GM18519 (cell line): ENCODE data around the gene AQP3.
"Not testable (repeated sequence)": the region's sequence is repeated elsewhere in the genome, so short reads cannot be mapped to it uniquely, and the experiment has no call there.

Source experiments
- ATAC-seq: cut with Tn5 transposase; IDR thresholded peaks from one replicate; pipeline ENCODE4 v1.9.1; 2021; ENCODE audit warnings: mild to moderate bottlenecking, moderate library complexity; ENCODE audit not compliant: unreplicated experiment, low FRiP score

The AQP3 gene

DNA sequence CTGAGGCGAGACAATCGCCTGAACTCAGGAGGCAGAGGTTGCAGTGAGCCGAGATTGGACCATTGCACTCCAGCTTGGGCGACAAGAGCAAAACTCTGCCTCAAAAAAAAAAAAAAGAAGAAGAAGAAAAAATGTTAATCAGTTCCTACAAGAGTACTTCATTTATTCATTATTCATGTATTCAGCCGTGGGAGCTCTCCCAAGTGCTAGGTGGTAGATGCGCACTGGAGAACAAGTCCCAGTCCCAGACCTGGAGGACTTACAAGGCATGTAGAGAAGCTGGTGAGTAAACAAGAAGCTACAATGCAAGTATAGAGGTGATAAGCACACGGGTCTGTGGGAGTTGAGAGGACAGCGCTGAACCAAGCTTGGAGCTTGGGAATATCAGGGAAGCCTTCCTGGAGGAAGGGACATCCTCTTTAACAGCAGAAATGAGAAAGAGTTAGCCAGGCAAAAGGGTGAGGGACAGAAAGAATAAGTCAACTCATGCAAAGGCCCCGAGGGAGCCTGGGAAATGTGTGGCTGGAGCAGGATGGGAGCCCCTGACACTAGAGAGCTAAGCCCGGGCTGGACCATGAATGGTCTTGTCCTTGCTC lies 27.6 kb downstream of the AQP3 start:
- no peak for ATAC-seq

DNA sequence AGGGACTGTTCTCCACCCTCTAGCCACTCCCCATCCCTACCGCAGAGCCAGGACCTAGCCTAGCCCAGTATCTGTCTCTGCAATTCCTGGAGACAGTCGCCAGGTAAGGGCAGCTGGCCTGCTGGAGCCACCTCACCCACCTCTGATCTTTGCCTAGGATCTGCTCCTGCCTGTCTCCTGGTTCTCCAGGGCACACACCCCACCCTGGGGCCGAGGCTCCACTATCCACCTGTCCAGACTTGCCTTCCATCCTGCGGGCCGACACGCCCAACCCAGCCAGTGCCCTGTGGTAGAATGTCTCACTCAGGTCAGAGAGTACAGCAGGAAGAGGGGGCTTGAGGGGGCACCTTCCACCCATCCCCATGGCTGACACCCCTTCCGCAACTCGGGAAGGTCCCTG lies 29.3 kb downstream of the AQP3 start:
- ATAC-seq = no peak

DNA sequence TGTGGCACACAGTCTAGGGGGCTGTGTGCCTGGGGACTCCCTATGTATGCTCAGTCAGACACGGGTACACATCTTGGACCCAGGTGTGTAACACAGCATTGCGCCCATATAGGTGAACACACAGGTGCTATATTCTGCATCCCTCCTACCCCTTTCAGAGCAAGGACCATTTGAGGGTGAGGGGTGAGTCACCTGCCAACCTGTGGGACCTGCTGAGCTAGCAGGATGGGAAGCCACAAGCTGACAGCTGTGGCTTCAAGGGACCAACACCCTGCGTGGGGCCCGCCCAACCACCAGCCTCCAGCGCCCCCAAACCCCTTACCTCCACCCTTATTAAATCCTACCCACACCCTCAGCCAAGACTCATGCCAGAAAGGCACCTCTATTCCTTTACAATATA lies 30.4 kb downstream of the AQP3 start:
- no peak for ATAC-seq

DNA sequence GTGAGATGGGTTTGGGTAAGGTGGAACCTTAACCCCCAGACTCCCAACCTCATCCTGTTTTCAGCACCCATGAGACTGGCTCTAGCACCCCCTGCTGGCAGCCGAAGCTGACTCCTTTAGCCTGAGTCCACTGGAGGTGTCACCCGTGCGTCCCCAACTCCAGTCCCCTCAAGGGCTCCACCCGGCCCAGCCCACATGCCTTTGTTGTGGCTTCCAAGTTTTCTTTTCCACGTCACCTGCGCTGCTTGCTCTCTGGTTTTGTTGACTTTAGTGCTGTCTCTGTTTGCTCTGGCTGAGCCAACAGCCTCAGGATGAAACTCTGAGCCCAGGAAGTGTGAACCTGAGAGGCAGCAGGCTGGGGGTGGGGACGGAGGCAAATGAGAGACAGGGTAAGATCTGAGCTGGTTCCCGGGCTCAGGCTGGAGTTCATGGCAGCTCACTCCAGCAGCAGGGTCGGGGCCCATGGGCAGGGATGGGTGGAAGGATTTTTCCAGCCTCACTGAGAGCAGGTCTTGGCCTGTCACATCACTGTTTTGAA lies 31.8 kb downstream of the AQP3 start:
- ATAC-seq = no peak

DNA sequence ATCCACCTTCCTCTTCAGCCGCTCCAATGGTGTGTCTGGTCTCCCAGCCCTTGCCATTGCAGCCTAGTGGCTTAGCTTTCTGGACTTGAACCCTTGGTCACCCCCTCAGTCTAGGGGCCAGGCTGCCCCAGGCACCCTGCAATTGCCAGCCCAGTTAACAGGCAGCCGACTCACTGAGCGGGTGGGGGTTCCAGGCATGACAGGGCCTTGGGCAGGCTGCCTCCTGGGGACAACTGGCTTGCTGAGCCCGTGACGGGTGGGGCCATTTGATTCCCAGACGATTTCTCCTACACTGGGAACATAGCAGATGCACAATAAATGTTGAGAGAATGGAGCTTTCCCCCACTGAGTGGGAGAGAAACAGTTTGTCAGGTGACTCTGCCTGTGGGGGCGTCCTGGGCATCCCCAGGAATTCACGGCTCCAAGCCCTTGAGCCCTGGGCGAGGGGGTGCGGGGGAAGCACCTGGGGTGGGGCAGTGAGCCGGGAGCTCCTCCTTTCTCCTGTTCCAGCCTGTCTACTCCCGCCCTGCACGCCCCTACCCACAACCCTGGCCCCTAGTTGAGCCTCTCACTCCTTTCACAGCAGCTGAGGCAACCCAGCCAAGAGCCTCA lies 32.4 kb downstream of the AQP3 start:
- no peak for ATAC-seq

DNA sequence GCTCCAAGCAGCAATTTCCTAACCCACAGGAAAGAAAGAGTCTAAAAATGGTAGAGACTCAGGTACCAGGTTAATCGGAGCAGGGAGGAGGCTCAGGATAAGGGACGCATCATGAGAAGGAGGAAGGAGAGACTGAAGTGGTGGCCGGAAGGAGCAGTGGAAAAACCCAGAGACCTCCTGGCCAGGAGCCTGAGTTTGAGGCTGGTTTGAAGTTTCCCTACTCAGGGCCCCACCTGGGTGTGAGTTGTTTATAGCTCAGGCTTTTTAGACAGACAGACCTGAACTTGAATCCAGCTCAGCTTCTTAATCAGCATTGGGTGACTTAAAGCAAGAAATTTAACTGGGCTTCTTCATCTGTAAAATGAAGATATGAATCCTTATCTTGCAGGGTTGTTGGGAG lies 33.1 kb downstream of the AQP3 start:
- ATAC-seq = no peak

- ATAC-seq = no peak
These were observed 39.3 kb downstream of the AQP3 start for GRCh38 chr9:33408087-33408486.

- ATAC-seq = no peak
These were observed 40.3 kb downstream of the AQP3 start for GRCh38 chr9:33407061-33407460.

DNA sequence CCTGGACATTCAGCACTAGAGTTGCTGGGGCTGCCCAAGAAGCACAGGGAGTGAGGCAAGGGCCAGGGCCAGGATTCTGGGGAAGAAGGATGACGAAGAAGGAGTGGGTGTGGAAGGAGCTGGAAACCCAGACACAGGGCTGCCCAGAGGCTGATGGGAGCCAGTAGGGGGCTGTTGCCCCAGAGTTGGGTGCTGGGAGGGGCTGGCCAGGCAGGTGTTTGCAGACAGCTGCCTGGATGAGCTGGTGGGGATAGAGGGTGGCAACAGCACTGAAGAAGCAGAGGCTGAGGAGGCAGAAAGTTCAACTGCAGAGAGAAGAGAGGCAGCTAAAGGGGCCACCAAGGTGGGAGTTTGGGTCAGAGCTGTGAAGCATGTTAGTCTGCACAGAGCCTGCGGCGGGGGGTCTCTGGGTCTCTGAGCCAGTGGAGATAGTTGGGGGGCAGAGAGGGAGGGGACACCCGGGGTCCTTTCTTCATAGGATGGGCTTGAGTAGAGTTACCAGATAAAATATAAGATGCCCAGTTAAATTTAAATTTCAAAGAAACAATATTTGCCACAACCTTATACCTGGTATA lies 42.5 kb downstream of the AQP3 start:
- no peak for ATAC-seq

GRCh38 chr9:33403941-33404787 lies 43.2 kb downstream of the AQP3 start:
- ATAC-seq = no peak

GRCh38 chr9:33402371-33402770 lies 45.0 kb downstream of the AQP3 start, which contains the start of gene AQP7:
Gene AQP7 (minus strand): TSS chr9:33402568. CDS start chr9:33401262, 1,306 bp downstream.
- ATAC-seq = not testable (repeated sequence)

GRCh38 chr9:33401809-33402208 lies 45.6 kb downstream of the AQP3 start:
- ATAC-seq = not testable (repeated sequence)

GRCh38 chr9:33399047-33399446 lies 48.3 kb downstream of the AQP3 start:
- ATAC-seq = not testable (repeated sequence)

DNA sequence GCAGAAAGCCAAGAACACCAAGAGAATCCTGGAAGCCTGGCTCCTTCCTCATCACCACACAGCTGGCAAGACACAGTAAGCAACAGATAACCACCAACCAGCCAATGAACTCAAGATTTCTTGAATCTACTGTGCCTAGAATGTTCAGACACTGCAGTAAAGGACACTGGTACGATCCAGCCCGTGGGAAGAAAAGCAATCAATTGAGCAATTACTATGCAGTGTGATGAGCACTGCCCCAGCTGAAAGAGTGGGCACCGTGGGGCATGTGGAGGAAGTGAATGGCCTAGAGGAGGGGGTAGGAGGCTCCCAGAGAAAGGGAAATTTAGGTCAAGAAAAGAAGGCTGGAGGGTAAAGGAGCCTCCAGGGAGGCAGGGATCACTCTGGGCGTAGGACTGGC lies 49.6 kb downstream of the AQP3 start:
- not testable (repeated sequence) for ATAC-seq

- ATAC-seq = not testable (repeated sequence)
These were observed 52.1 kb downstream of the AQP3 start for GRCh38 chr9:33395159-33395879.

GRCh38 chr9:33393986-33394385 lies 53.4 kb downstream of the AQP3 start:
- ATAC-seq = not testable (repeated sequence)

DNA sequence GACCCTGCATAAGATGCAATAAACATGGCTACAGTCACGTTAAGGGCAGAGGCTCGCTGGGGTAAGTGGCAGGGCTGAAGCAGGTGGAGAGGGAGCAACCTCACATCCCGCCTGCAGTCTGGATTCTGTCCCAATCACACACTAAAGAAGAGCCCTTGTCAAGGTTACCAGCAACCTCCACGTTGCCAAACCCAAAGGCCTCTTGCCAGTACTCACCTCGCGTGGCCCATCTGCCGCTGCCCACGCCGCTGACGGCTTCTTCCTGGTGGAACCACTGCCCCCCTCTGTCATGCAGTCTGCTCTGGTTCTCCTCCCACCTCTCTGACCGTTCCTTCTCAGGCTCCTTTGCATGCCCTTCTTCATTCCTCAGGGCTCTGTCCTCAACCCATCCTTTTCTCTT lies 53.8 kb downstream of the AQP3 start:
- no peak for ATAC-seq

- not testable (repeated sequence) for ATAC-seq
These were observed 54.8 kb downstream of the AQP3 start for GRCh38 chr9:33392591-33393021.
